ENCODE results near the gene ITGB2. TPM values are rescaled to one million over a fixed set of nuclear protein-coding genes. Genes with fewer than 3 reads are reported as not detected.
"Not testable (repeated sequence)": the region's sequence is repeated elsewhere in the genome, so short reads cannot be mapped to it uniquely, and the experiment has no call there.

ITGB2 gene
- total RNA-seq, 2 donors from 2014 or later: 1.6 to 2.3 TPM

GRCh38 chr21:44880405-44881197, 40.1 kb downstream of the ITGB2 start:
- Histone ChIP-seq H3K9ac (ENCODE audit: extremely low read depth, low read length, poor library complexity, severe bottlenecking) (no peak overlapping the region), H3K27ac (ENCODE audit: low read depth, low read length) (no peak overlapping the region), H3K36me3 (ENCODE audit: control insufficient read depth, insufficient read depth, low read length) (no peaks in the 10 kb centered on the region), H3K4me3 (ENCODE audit: low read length) (no peak overlapping the region), H3K4me1 (ENCODE audit: control insufficient read depth, insufficient read depth, low read length) (no peaks in the 10 kb centered on the region), H3K9me3 (ENCODE audit: control insufficient read depth, low read length) (no peaks in the 10 kb centered on the region), H3K27me3 (ENCODE audit: control insufficient read depth, insufficient read depth, low read length, poor library complexity, severe bottlenecking) (peaks cover 9% of the 10 kb centered on the region)
- TF ChIP-seq CTCF (conservative IDR thresholded peaks at IDR 0.05): no peak
- Mint-ChIP-seq H3K36me3 (ENCODE audit: low read depth) (no peaks in the 10 kb centered on the region), H3K27me3 (ENCODE audit: insufficient read depth) (peaks cover 14% of the 10 kb centered on the region), H3K4me3 (no peak overlapping the region), H3K9me3 (no peaks in the 10 kb centered on the region), H3K27ac (no peak overlapping the region), H3K4me1 (no peaks in the 10 kb centered on the region)
- 78 to 90% methylated on average over 6 to 8 of the region's 8 CpGs for WGBS, 2 experiments (ENCODE audit: insufficient coverage in 1 of 2, insufficient read length in 1 of 2)
- DNase-seq: no peak

- H3K9me3 ChIP-seq (ENCODE audit: control insufficient read depth, low read length); H3K4me1 Mint-ChIP-seq; H3K9me3 Mint-ChIP-seq; H3K27ac Mint-ChIP-seq; H3K4me3 Mint-ChIP-seq; H3K27ac ChIP-seq (ENCODE audit: low read depth, low read length); H3K36me3 ChIP-seq (ENCODE audit: control insufficient read depth, insufficient read depth, low read length); DNase-seq; H3K4me1 ChIP-seq (ENCODE audit: control insufficient read depth, insufficient read depth, low read length); H3K36me3 Mint-ChIP-seq (ENCODE audit: low read depth); H3K4me3 ChIP-seq (ENCODE audit: low read length); H3K9ac ChIP-seq (ENCODE audit: extremely low read depth, low read length, poor library complexity, severe bottlenecking): not testable (repeated sequence)
- peaks cover 27% of the 10 kb centered on the region for H3K27me3 Mint-ChIP-seq (ENCODE audit: insufficient read depth)
- 89 to 94% methylated on average over 4 to 8 of the region's 8 CpGs for WGBS, 2 experiments (ENCODE audit: insufficient coverage in 1 of 2, insufficient read length in 1 of 2)
- H3K27me3 ChIP-seq (ENCODE audit: control insufficient read depth, insufficient read depth, low read length, poor library complexity, severe bottlenecking): peaks cover 23% of the 10 kb centered on the region
Measured at GRCh38 chr21:44879238-44879637, 41.5 kb downstream of the ITGB2 start.

- H3K27ac ChIP-seq (ENCODE audit: low read depth, low read length): no peak overlapping the region
- DNase-seq: no peak
Measured at GRCh38 chr21:44878053-44878982, 42.4 kb downstream of the ITGB2 start.

More at GRCh38 chr21:44878053-44878982, 42.4 kb downstream of the ITGB2 start:
- H3K36me3 Mint-ChIP-seq (ENCODE audit: low read depth): no peaks in the 10 kb centered on the region
- H3K9me3 ChIP-seq (ENCODE audit: control insufficient read depth, low read length): no peaks in the 10 kb centered on the region
- no peak for TF ChIP-seq CTCF (conservative IDR thresholded peaks at IDR 0.05)
- H3K27ac Mint-ChIP-seq: no peak overlapping the region
- H3K4me3 ChIP-seq (ENCODE audit: low read length): no peak overlapping the region
- H3K4me3 Mint-ChIP-seq: no peak overlapping the region
- H3K4me1 ChIP-seq (ENCODE audit: control insufficient read depth, insufficient read depth, low read length): no peaks in the 10 kb centered on the region
- peaks cover 29% of the 10 kb centered on the region for H3K27me3 Mint-ChIP-seq (ENCODE audit: insufficient read depth)
- no peaks in the 10 kb centered on the region for H3K36me3 ChIP-seq (ENCODE audit: control insufficient read depth, insufficient read depth, low read length)
- no peaks in the 10 kb centered on the region for H3K4me1 Mint-ChIP-seq
- no peaks in the 10 kb centered on the region for H3K9me3 Mint-ChIP-seq
- WGBS, 2 experiments (ENCODE audit: insufficient coverage in 1 of 2, insufficient read length in 1 of 2): 91 to 96% methylated on average over 9 to 13 of the region's 13 CpGs
- no peak overlapping the region for H3K9ac ChIP-seq (ENCODE audit: extremely low read depth, low read length, poor library complexity, severe bottlenecking)
- peaks cover 24% of the 10 kb centered on the region for H3K27me3 ChIP-seq (ENCODE audit: control insufficient read depth, insufficient read depth, low read length, poor library complexity, severe bottlenecking)
